ENCODE results near the gene FBXL20. TPM values are rescaled to one million over a fixed set of nuclear protein-coding genes. Genes with fewer than 3 reads are reported as not detected.

The FBXL20 gene
- total and polyA plus RNA-seq, 2 donors (not counting 3 experiments of a cell fraction or from before 2014, with no cell fraction given) = 4.6 to 18.0 TPM

- Histone ChIP-seq H3K4me3 (replicated peaks in 1 of 3; ENCODE audit: insufficient read depth in 1 of 3, low read depth in 1 of 3, low read length in 3 of 3) (no peak overlapping the region), H3K9me3 (replicated peaks; ENCODE audit: control insufficient read depth, insufficient read depth, low read length) (no peaks in the 10 kb centered on the region), H3K4me2 (ENCODE audit: insufficient read depth, low read length) (no peak overlapping the region), H3K36me3 (ENCODE audit: control insufficient read depth in 2 of 2, extremely low read depth in 1 of 2, insufficient read depth in 2 of 2, low read length in 2 of 2) (no peaks in the 10 kb centered on the region), H3K9me1 (replicated peaks; ENCODE audit: control insufficient read depth, extremely low read depth, insufficient read depth, low read length) (no peaks in the 10 kb centered on the region), H3K79me2 (ENCODE audit: control insufficient read depth, insufficient read depth, low read length) (no peaks in the 10 kb centered on the region), H3K27me3 (ENCODE audit: control insufficient read depth in 2 of 2, insufficient read depth in 2 of 2, low read length in 2 of 2) (no peaks in the 10 kb centered on the region), H3K4me1 (ENCODE audit: control insufficient read depth, extremely low read depth, insufficient read depth, low read length) (no peaks in the 10 kb centered on the region), H3K27ac (ENCODE audit: insufficient read depth, low read depth, low read length) (no peak overlapping the region), H3K9ac (replicated peaks; ENCODE audit: extremely low read depth, insufficient read depth, low read length) (no peak overlapping the region), H4K20me1 (replicated peaks; ENCODE audit: control insufficient read depth, extremely low read depth, insufficient read depth, low read length) (no peaks in the 10 kb centered on the region), H2AFZ (ENCODE audit: low read depth, low read length) (no peak overlapping the region)
- no TSS peak for BruUV-seq (replicated peaks)
- CTCF ChIA-PET = interaction anchor here (1.0 kb wide), 1 partner anchor 109 kb away, joined by 3 read pairs; no protein-coding TSS in a partner anchor
- DNase-seq (ENCODE audit: low read depth, low spot score) (no peak), FAIRE-seq (no peak)
- intact Hi-C loops (cut with micrococcal nuclease) (no loop called here), dilution Hi-C loops (cut with MboI; ENCODE audit: extremely low pct_ligation_motif_present, low sequenced_read_pairs) (no loop called here)
- TF ChIP-seq, protein P1, sequence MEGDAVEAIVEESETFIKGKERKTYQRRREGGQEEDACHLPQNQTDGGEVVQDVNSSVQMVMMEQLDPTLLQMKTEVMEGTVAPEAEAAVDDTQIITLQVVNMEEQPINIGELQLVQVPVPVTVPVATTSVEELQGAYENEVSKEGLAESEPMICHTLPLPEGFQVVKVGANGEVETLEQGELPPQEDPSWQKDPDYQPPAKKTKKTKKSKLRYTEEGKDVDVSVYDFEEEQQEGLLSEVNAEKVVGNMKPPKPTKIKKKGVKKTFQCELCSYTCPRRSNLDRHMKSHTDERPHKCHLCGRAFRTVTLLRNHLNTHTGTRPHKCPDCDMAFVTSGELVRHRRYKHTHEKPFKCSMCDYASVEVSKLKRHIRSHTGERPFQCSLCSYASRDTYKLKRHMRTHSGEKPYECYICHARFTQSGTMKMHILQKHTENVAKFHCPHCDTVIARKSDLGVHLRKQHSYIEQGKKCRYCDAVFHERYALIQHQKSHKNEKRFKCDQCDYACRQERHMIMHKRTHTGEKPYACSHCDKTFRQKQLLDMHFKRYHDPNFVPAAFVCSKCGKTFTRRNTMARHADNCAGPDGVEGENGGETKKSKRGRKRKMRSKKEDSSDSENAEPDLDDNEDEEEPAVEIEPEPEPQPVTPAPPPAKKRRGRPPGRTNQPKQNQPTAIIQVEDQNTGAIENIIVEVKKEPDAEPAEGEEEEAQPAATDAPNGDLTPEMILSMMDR (IDR thresholded peaks at IDR 0.05; ENCODE audit: extremely low read depth in 1 of 2, insufficient read depth in 1 of 2, low read depth in 1 of 2, low read length in 2 of 2) = no peak
- no peak for TF ChIP-seq FOS (IDR thresholded peaks at IDR 0.05; ENCODE audit: borderline replicate concordance, insufficient read depth, low read length)
- no peak for TF ChIP-seq POLR2AphosphoS5 (IDR thresholded peaks at IDR 0.05; ENCODE audit: insufficient read depth, low read depth, low read length)
- no peak for TF ChIP-seq JUN (IDR thresholded peaks at IDR 0.05; ENCODE audit: borderline replicate concordance, insufficient read depth, insufficient read length, low read depth)
- no peak for TF ChIP-seq EZH2 (IDR thresholded peaks at IDR 0.05; ENCODE audit: borderline replicate concordance, low read depth, low read length, severe bottlenecking)
- TF ChIP-seq POLR2A (IDR thresholded peaks at IDR 0.05; ENCODE audit: low read depth, low read length) = no peak
- no peak for TF ChIP-seq GATA2 (IDR thresholded peaks at IDR 0.05; ENCODE audit: insufficient read depth, insufficient read length, low read depth, low read length)
- no peak for TF ChIP-seq MYC (IDR thresholded peaks at IDR 0.05; ENCODE audit: low read depth, low read length)
- no peak for TF ChIP-seq MAX (IDR thresholded peaks at IDR 0.05; ENCODE audit: insufficient read depth, insufficient read length)
- POLR2A ChIA-PET = no interaction called here
Observed at GRCh38 chr17:39380144-39380543, 21.3 kb downstream of the FBXL20 start.

Data from endothelial cell of umbilical vein (primary cell).